ENCODE measurements around the gene PACRG.

DNA sequence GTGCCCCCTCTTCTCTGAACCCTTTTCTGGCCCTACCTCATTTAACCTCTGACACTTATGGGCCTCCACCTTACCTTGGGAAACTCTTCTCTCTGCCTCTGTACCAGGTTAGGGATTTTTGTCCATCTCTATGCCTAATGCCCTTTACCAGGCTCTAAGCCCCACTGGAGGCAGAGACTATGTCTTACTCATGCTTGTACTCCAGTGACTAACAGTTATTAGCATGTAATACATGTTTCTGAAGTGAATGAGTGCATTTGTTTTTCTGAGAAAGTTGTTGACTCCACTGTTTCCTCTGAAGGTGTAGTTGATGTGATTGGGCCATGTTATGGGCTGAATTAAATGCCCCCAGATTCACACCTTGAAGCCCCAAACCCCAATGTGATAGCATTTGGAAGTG is 234.3 kb downstream of the PACRG start:
- TF ChIP-seq, protein P1, sequence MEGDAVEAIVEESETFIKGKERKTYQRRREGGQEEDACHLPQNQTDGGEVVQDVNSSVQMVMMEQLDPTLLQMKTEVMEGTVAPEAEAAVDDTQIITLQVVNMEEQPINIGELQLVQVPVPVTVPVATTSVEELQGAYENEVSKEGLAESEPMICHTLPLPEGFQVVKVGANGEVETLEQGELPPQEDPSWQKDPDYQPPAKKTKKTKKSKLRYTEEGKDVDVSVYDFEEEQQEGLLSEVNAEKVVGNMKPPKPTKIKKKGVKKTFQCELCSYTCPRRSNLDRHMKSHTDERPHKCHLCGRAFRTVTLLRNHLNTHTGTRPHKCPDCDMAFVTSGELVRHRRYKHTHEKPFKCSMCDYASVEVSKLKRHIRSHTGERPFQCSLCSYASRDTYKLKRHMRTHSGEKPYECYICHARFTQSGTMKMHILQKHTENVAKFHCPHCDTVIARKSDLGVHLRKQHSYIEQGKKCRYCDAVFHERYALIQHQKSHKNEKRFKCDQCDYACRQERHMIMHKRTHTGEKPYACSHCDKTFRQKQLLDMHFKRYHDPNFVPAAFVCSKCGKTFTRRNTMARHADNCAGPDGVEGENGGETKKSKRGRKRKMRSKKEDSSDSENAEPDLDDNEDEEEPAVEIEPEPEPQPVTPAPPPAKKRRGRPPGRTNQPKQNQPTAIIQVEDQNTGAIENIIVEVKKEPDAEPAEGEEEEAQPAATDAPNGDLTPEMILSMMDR (IDR thresholded peaks at IDR 0.05), result no peak
- TF ChIP-seq POLR2A (IDR thresholded peaks at IDR 0.05), result no peak

Data from testis (tissue), 2 donors.